ENCODE data around the gene WASHC2A.
"Not testable (repeated sequence)": the region's sequence is repeated elsewhere in the genome, so short reads cannot be mapped to it uniquely, and the experiment has no call there.

WASHC2A gene

DNA sequence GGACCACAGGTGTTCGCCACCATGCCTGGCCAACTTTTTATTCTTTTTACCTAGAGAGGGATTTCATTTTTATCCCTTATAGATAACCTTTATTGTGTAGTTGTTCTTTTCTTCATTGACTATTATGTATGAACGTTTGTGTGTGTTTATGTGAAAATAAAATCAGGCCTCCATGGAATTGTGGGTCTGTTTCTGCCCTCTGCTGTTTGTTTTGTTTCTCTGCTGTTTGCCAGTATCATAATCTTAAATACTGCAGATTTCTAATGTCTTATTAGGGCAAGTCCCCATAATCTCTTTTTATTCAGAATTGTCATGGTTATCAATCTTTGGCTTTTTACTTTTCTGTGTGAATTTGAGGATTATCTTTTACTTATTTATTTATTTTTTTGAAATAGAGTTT, 7.8 kb downstream of the WASHC2A start:
- in situ Hi-C loops (cut with MboI; ENCODE audit: low pct_unique_long_range_greater_than_20kb, low sequenced_read_pairs, unreplicated experiment); DNase-seq (ENCODE audit: low spot score): not testable (repeated sequence)
- TF ChIP-seq, protein P1, sequence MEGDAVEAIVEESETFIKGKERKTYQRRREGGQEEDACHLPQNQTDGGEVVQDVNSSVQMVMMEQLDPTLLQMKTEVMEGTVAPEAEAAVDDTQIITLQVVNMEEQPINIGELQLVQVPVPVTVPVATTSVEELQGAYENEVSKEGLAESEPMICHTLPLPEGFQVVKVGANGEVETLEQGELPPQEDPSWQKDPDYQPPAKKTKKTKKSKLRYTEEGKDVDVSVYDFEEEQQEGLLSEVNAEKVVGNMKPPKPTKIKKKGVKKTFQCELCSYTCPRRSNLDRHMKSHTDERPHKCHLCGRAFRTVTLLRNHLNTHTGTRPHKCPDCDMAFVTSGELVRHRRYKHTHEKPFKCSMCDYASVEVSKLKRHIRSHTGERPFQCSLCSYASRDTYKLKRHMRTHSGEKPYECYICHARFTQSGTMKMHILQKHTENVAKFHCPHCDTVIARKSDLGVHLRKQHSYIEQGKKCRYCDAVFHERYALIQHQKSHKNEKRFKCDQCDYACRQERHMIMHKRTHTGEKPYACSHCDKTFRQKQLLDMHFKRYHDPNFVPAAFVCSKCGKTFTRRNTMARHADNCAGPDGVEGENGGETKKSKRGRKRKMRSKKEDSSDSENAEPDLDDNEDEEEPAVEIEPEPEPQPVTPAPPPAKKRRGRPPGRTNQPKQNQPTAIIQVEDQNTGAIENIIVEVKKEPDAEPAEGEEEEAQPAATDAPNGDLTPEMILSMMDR (IDR thresholded peaks at IDR 0.05; ENCODE audit: extremely low read depth, insufficient read depth, missing control alignments), result peak; percentile 9

DNA sequence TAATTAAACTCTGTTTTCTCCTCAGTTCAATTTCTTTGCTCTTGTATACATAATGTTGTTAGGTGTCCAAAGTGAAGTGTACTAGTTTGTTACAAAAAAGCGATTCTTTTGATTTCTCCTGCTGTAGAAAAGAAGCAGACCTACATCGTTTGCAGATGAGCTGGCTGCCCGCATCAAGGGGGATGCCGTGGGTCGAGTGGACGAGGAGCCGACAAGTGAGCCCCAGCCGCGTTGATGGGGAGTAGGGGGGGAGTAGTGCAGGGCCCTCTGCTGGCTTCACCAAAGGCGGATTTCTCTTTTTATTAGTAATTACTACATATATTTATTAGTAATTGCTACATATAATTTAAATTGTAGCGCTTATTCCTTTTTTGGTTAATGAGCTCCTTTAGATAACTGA, 23.6 kb downstream of the WASHC2A start:
- DNase-seq (ENCODE audit: low spot score); in situ Hi-C loops (cut with MboI; ENCODE audit: low pct_unique_long_range_greater_than_20kb, low sequenced_read_pairs, unreplicated experiment): not testable (repeated sequence)

DNA sequence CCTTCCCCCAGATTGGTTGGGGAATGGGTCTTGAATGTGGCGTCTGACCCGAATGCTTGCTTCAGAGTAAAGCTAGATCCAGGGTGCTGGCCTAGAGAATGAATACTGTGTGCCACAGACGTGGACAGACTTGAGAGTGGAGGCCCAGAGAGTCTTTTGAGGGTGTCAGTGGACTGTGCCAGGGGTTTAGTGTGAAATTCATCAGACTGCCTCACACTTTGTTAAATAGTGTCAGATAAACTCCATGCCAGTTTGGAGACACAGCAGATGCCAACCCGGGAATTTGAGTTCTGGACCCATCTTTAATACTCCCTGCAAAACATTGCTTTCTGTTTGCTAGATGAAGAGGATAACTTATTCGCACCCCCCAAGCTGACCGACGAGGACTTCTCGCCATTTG, 25.2 kb downstream of the WASHC2A start:
- not testable (repeated sequence) for DNase-seq (ENCODE audit: low spot score)

DNA sequence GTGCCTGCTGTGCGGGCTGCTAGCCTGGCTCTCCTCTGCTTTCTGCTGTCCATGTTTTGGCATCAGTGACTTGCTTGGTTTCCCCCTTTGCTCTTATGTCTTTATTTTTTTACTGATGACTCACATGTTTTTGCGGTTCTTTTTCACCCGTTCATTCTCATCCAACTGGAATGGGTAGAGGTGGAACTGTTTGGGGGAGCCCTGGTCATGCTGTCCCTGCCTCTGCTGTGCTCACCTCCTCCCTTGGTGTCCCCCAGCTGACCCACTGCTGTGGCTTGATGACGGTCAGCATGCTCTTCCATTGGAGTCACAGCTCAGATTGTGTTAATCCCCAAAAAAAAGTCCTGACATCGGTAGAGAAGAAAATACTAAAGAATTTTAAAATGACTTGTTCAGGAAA, 26.9 kb downstream of the WASHC2A start:
- in situ Hi-C loops (cut with MboI; ENCODE audit: low pct_unique_long_range_greater_than_20kb, low sequenced_read_pairs, unreplicated experiment); DNase-seq (ENCODE audit: low spot score): not testable (repeated sequence)

More for the DNA sequence above, 25.2 kb downstream of the WASHC2A start:
- in situ Hi-C loops (cut with MboI; ENCODE audit: low pct_unique_long_range_greater_than_20kb, low sequenced_read_pairs, unreplicated experiment), result not testable (repeated sequence)

DNA sequence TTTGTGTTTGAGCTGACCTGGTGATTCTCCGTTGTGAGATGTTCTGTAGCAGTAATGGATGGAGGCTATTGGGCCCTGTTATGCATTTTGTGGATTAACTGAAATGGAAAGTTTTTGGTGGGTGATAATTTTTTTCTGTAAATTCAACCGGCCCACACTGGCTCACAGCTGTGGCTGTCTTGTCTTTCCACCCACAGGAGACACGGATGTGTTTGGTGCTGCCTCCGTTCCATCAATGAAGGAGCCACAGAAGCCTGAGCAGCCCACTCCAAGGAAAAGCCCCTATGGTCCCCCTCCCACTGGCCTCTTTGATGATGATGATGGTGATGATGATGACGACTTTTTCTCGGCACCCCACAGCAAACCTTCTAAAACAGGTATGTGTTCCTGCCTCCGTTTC, 27.6 kb downstream of the WASHC2A start:
- DNase-seq (ENCODE audit: low spot score); in situ Hi-C loops (cut with MboI; ENCODE audit: low pct_unique_long_range_greater_than_20kb, low sequenced_read_pairs, unreplicated experiment): not testable (repeated sequence)

DNA sequence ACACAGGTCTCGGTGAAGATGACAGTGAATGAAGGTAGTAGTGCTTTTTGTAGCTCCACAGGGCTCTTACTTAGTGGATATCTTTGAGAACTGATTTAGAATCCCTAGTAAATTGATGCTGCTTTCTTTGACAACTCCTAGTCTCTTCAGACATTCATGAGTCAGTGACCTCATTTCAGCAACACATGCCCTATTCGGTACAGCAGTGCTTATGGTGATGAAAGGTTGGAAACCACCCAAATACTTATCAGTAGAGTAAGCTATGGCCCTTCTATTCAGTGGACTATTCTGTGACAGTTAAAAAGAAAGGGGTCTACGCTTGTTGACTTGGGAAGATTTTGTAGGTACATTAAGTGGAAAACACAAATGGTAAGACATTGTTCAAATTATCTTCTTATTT, 29.0 kb downstream of the WASHC2A start:
- in situ Hi-C loops (cut with MboI; ENCODE audit: low pct_unique_long_range_greater_than_20kb, low sequenced_read_pairs, unreplicated experiment); DNase-seq (ENCODE audit: low spot score): not testable (repeated sequence)

DNA sequence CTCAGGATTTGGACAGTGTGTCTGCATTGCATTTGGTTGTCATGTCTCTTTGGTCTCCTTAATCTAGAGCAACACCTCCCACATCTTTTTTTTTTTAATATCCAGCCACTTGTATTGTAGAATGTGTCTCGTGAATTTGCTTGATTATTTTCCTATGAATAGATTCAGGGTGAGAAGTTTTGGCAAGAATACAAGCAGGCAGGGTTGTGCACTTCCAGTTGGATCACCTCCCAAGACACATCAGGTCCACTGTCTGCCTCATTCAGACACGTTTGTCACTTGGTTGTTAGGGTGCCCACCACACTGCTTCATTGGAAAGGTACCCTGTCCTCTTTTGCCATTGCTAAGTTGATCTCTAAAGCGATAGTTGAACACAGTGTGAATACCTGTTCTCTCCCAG, 30.9 kb downstream of the WASHC2A start:
- DNase-seq (ENCODE audit: low spot score); in situ Hi-C loops (cut with MboI; ENCODE audit: low pct_unique_long_range_greater_than_20kb, low sequenced_read_pairs, unreplicated experiment): not testable (repeated sequence)

DNA sequence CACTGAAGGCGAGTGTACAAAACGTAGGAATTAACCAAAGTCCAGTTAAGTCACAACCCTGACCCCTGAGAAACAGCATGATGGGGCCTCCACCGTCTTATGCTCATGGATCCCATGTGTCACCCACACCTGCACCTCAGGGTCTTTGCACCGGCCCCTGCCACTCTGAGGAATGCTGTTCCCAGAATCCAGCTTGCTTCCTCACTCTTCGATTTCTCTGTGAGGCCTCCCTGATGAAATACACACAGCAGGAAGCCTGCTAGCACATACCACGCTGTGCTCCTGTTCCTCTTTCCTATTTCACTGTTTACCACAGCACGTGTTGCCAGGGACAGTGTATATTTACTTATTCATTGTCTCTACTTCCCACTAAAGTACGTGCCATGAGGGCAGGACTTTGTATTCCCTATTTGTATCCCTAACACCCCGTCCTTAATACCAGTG, 33.4 kb downstream of the WASHC2A start:
- peak; percentile 2 for DNase-seq (ENCODE audit: low spot score)
- in situ Hi-C loops (cut with MboI; ENCODE audit: low pct_unique_long_range_greater_than_20kb, low sequenced_read_pairs, unreplicated experiment), result not testable (repeated sequence)

DNA sequence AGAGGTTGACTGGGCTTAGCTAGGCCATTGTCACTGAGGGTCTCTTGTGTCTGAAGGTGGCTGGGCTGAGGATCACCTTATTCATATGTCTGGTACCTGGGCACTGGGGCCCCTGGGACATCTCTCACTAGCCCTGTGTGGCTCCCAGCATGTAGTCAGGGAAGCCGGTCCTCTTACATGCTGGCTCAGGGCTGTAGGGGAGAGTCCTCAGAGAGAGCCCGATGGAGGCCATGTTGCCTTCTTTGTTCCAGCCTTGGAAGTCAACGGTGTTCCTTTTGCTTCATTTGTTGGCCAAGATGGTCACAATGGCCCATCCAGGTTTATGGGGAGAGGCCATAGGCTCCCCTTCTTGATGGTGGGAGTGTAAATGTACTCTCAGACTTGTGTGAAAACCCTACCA, 34.0 kb downstream of the WASHC2A start:
- in situ Hi-C loops (cut with MboI; ENCODE audit: low pct_unique_long_range_greater_than_20kb, low sequenced_read_pairs, unreplicated experiment), result not testable (repeated sequence)

DNA sequence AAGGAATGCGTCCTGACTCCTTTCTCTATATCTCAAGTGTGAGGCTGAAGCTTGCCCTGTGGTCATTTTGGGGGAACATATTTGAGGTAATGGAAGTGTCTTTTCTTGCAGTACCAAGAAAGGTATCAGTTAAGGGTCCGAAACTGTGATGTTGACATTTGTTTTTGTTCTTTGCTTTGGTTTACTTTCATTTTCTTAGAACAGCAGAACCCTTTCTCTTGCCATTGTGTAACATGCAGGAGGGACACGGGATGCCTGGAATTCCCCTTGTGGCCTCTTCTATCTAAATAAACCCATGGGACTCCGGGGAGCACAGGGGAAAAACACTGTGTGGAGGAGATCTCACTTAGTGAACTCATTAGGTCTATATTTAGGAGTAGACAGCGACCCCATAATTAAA, 34.5 kb downstream of the WASHC2A start:
- DNase-seq (ENCODE audit: low spot score), result peak; percentile 24
- in situ Hi-C loops (cut with MboI; ENCODE audit: low pct_unique_long_range_greater_than_20kb, low sequenced_read_pairs, unreplicated experiment), result not testable (repeated sequence)

More for the DNA sequence above, 34.0 kb downstream of the WASHC2A start:
- not testable (repeated sequence) for DNase-seq (ENCODE audit: low spot score)

DNA sequence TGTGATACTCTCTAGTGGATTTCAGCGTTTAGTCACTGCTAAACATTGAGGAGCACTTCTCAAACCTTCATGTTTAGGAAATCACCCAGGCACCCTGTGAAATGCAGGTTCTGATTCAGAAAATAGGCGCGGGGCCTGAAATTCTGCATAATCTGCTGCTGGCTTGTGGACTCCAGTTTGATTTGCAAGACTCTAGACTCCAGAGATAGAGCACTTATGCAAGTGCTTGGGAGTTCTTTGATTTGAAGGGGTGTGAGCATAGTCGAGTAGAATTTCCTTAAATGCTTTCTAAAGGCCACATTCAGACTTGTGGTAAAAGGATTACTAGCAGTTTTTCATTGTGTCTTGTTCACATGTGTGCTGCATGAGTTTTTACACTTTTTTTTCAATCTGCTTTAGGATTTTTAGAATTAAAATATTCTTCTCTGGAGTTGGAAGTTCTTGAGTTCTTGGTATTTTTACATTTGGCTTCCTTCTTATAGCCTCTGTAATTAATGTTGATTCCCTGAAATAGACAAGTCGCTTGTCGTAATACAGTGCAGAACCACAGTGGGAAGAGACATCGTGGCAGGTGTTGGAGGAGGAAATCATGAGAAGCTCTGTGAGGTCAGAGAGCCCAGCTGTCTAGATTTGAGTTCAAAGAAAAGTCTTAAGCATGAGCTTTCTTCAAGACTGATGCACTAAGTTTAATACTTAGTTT, 41.4 kb downstream of the WASHC2A start:
- in situ Hi-C loops (cut with MboI; ENCODE audit: low pct_unique_long_range_greater_than_20kb, low sequenced_read_pairs, unreplicated experiment), result not testable (repeated sequence)

DNA sequence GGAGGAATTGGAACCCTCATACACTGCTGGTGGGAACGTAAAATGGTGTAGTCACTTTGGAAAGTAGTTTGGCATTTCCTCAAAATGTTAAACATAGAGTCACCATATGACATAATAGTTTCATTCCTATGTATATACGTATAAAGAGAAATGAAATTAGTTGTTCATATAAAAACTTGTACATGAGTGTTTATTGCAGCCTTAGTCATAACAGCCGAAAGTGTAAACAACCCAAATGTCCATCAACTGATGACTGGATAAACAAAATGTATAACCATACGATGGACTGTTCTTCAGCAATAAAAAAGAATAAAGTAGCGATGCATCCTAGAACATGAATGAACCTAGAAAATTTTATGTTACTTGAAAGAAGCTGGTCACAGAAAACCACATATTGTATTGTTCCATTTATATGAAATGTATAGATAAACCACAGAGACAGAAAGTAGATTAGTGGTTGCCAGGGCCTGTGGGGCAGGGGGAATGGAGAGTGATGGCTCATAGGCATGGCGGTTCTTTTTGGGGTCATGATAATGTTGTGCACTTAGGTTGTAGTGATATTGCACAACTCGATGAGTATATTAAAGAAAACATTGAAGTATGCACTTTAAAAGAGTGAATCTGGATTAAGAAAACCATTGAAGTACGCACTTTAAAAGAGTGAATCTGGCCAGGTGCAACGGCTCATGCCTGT, 44.8 kb downstream of the WASHC2A start:
- in situ Hi-C loops (cut with MboI; ENCODE audit: low pct_unique_long_range_greater_than_20kb, low sequenced_read_pairs, unreplicated experiment); DNase-seq (ENCODE audit: low spot score): not testable (repeated sequence)

More for the DNA sequence above, 41.4 kb downstream of the WASHC2A start:
- DNase-seq (ENCODE audit: low spot score), result not testable (repeated sequence)

DNA sequence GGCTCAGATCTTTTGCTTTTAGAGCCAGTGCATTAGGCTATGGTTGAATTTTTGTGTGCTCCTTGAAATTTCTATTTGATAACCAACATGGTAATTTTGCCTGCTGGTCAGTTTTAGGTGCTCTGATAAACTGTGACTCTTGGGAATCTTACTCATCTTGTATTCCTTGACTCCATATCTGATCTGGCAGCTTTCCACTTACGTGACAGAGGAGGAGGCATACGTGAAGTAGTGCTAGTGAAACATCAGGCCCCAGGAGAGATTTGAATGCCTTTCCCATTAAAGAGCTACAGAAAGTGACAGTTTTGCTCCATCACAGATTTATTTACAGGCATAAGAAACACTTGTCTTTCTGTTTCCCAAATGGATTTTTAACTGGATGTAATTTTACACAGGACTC, 59.0 kb downstream of the WASHC2A start:
- DNase-seq (ENCODE audit: low spot score); in situ Hi-C loops (cut with MboI; ENCODE audit: low pct_unique_long_range_greater_than_20kb, low sequenced_read_pairs, unreplicated experiment): not testable (repeated sequence)

DNA sequence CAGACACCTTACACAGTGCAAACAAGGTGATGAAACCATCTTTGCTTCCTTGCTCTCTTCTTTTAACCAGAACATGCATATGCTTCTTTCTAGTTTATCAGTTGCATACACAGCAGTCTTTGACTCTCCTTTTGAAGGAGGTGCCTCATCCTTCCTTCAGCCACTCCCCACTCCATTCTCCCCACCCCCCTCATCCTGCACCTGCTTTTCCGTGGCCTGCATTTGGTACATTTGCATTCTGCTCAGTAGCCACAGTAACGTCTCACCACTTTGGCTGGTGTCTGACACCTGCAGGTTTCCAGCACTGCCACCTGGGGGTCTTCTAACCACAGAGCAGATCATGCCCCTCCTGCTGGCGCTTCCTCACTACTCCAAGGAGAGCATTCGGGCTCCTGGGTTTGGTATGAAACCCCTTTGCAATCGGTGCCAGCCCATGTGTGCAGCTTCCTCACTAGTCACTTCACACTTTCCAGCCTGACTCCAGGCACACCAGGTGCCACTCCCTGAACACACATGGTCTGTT, 60.1 kb downstream of the WASHC2A start:
- in situ Hi-C loops (cut with MboI; ENCODE audit: low pct_unique_long_range_greater_than_20kb, low sequenced_read_pairs, unreplicated experiment); DNase-seq (ENCODE audit: low spot score): not testable (repeated sequence)

DNA sequence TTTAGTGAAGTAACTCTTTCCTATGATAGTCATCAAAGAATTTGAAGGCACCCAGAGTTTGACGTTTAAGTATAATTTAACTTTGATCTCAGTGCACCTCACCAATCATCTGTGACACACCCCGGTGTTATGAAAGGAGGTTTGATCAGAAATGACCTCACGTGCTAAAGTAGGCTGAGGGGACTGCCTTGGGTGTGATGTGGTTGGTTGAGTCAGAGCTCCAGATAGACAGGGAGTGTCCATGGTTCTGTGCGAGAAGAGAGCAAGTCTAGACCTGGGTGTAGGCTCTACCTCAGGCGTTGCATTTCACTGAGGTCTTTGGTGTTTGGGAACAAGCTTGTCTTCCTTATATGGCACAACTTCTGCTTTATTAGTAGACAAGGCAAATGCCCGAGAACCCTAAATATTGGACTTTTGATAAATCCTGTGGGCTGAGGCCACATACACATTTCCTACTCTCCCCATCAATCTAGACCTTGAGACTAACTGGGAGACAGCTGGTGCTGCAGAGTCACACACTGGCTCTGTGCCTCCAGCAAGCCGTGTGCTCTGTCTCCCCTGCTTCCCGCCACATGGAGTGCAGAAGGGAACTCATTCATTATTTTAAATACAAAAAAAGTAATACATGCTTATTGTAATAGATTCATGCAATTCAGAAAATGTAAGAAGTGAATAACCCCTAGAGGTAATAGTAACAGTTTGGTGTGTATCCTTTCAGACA, 63.7 kb downstream of the WASHC2A start:
- in situ Hi-C loops (cut with MboI; ENCODE audit: low pct_unique_long_range_greater_than_20kb, low sequenced_read_pairs, unreplicated experiment); DNase-seq (ENCODE audit: low spot score): not testable (repeated sequence)

DNA sequence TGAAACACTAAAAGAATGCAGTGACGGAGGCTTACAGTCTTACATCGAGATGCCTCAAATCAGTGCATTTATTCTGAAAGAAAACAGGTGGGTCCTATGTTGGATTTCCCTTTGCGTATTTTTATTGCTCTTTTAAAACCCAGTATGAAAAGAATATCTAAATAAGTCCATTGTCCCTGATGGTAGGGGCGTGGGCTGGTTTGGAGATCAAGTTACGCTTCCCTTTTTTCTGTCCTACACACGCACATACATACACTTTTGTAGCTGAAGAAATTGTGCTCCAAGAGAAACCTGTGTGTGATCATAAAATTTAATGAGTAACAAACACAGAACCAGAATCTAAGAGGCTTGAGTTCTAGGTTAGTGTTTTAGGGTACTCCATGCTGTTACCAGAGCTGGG, 64.6 kb downstream of the WASHC2A start:
- DNase-seq (ENCODE audit: low spot score); in situ Hi-C loops (cut with MboI; ENCODE audit: low pct_unique_long_range_greater_than_20kb, low sequenced_read_pairs, unreplicated experiment): not testable (repeated sequence)

DNA sequence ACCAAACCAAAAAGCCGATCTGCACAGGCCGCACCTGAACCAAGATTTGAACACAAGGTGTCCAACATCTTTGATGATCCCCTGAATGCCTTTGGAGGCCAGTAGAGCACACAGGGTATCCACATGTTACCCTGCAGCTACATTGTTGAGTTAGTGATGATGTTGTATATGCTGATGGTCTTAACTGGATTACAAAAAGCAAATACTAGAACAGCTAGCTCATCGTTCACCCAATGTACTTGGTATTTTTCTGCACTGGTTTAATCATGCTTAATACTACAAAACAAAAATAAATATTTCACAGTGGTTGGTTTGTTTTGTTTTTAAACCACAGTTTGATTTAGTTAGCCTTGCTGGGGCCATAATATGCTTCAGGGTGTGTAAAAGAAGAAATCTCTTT, 65.1 kb downstream of the WASHC2A start:
- DNase-seq (ENCODE audit: low spot score); in situ Hi-C loops (cut with MboI; ENCODE audit: low pct_unique_long_range_greater_than_20kb, low sequenced_read_pairs, unreplicated experiment): not testable (repeated sequence)
